ENCODE data around the gene CDH4. TPM values are rescaled to one million over a fixed set of nuclear protein-coding genes. Genes with fewer than 3 reads are reported as not detected.

The CDH4 gene
- total RNA-seq, 1 donor from 2014 or later = 0.23 TPM

DNA sequence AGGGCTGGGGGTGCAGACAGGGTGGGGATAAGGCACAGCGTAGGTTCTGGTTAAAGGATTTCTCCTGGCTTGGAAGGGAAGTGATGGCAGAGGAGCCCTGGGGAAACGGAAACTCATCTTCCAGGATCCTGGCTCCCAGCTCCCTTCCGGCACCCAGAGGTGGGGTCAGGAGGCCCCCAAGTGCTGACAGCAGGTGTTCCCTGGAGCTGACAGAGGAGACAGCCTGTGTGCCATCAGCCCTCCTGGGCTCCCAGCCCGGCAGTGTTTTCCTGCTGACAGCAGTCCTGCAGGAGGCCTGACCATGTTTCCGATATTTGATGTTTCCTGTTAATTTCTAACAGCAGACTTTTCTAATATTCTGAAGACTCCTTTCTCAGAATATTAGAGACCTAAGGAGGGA, 536.3 kb downstream of the CDH4 start:
- no peak overlapping the region for H3K27ac Mint-ChIP-seq (ENCODE audit: unreplicated experiment)
- no peak for DNase-seq (ENCODE audit: low spot score)
- TF ChIP-seq CTCF (IDR thresholded peaks at IDR 0.05; ENCODE audit: unreplicated experiment) = no peak
- H3K27me3 Mint-ChIP-seq (ENCODE audit: unreplicated experiment) = peaks cover 15% of the 10 kb centered on the region
- no peaks in the 10 kb centered on the region for H3K4me1 Mint-ChIP-seq (ENCODE audit: unreplicated experiment)
- no peak overlapping the region for H3K4me3 Mint-ChIP-seq (ENCODE audit: unreplicated experiment)
- no peaks in the 10 kb centered on the region for H3K9me3 Mint-ChIP-seq (ENCODE audit: unreplicated experiment)
- H3K36me3 Mint-ChIP-seq (ENCODE audit: low read depth, unreplicated experiment) = no peaks in the 10 kb centered on the region

DNA sequence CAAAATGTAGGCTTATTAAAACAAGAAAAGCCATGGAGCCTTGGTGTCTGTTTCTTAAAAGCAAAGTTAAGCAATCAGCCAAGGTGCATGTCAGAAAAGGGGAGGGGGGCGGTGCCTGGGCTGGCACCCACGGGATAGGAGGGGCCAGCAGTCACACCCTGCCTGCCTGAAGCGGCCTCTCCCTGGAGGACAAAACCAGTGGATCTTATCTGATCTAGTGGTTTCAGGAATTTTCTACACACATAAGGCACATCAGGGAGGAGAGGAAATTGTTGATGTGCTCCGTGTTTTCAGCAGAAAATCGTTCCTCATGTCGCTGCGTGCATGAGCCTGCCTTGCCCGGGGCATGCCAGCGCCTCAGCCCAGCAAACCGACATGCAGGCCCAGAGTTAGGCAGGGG, 537.3 kb downstream of the CDH4 start:
- no peak for DNase-seq (ENCODE audit: low spot score)
- TF ChIP-seq CTCF (IDR thresholded peaks at IDR 0.05; ENCODE audit: unreplicated experiment) = no peak
- Mint-ChIP-seq H3K4me3 (ENCODE audit: unreplicated experiment) (no peak overlapping the region), H3K36me3 (ENCODE audit: low read depth, unreplicated experiment) (no peaks in the 10 kb centered on the region), H3K27me3 (ENCODE audit: unreplicated experiment) (peaks cover 15% of the 10 kb centered on the region), H3K27ac (ENCODE audit: unreplicated experiment) (no peak overlapping the region), H3K4me1 (ENCODE audit: unreplicated experiment) (no peaks in the 10 kb centered on the region), H3K9me3 (ENCODE audit: unreplicated experiment) (no peaks in the 10 kb centered on the region)

GRCh38 chr20:61790116-61790827, 538.2 kb downstream of the CDH4 start:
- Mint-ChIP-seq H3K36me3 (ENCODE audit: low read depth, unreplicated experiment) (no peaks in the 10 kb centered on the region), H3K27ac (ENCODE audit: unreplicated experiment) (no peak overlapping the region), H3K4me3 (ENCODE audit: unreplicated experiment) (no peak overlapping the region), H3K27me3 (ENCODE audit: unreplicated experiment) (peaks cover 15% of the 10 kb centered on the region), H3K9me3 (ENCODE audit: unreplicated experiment) (no peaks in the 10 kb centered on the region), H3K4me1 (ENCODE audit: unreplicated experiment) (no peaks in the 10 kb centered on the region)
- TF ChIP-seq CTCF (IDR thresholded peaks at IDR 0.05; ENCODE audit: unreplicated experiment) = no peak
- DNase-seq (ENCODE audit: low spot score) = no peak

- DNase-seq (ENCODE audit: low spot score) = no peak
These were observed 539.9 kb downstream of the CDH4 start for GRCh38 chr20:61791995-61792394.

More at GRCh38 chr20:61791995-61792394, 539.9 kb downstream of the CDH4 start:
- Mint-ChIP-seq H3K4me1 (ENCODE audit: unreplicated experiment) (no peaks in the 10 kb centered on the region), H3K36me3 (ENCODE audit: low read depth, unreplicated experiment) (no peaks in the 10 kb centered on the region), H3K9me3 (ENCODE audit: unreplicated experiment) (no peaks in the 10 kb centered on the region), H3K4me3 (ENCODE audit: unreplicated experiment) (no peak overlapping the region), H3K27ac (ENCODE audit: unreplicated experiment) (no peak overlapping the region), H3K27me3 (ENCODE audit: unreplicated experiment) (peaks cover 16% of the 10 kb centered on the region)
- no peak for TF ChIP-seq CTCF (IDR thresholded peaks at IDR 0.05; ENCODE audit: unreplicated experiment)

Data from endothelial cell (in vitro differentiated cells).